Measurements from ENCODE around the gene HBE1. TPM values are rescaled to one million over a fixed set of nuclear protein-coding genes. Genes with fewer than 3 reads are reported as not detected.

Gene HBE1
- total and polyA plus RNA-seq, 4 donors: 2.1 to 14.6 TPM; not detected in 2

GRCh38 chr11:5230266-5230665, 39.5 kb downstream of the HBE1 start:
- Histone ChIP-seq H3K9ac (ENCODE audit: insufficient read depth in 1 of 2, low read length in 2 of 2) (no peak overlapping the region), H3K27ac (ENCODE audit: low read depth in 1 of 2, low read length in 1 of 2) (no peak overlapping the region), H3K9me3 (ENCODE audit: control insufficient read depth in 4 of 4, insufficient read depth in 3 of 4, low read length in 3 of 4) (no peaks in the 10 kb centered on the region), H3K27me3 (ENCODE audit: control insufficient read depth in 3 of 3, insufficient read depth in 3 of 3, low read length in 2 of 3) (no peaks in the 10 kb centered on the region), H3K4me1 (ENCODE audit: control insufficient read depth in 5 of 5, insufficient read depth in 5 of 5, low read length in 5 of 5) (no peaks in the 10 kb centered on the region), H3K36me3 (ENCODE audit: control insufficient read depth in 4 of 4, insufficient read depth in 4 of 4, low read length in 4 of 4) (no peaks in the 10 kb centered on the region), H3K4me3 (no peak overlapping the region)
- no peak for TF ChIP-seq CTCF (IDR thresholded peaks at IDR 0.05; ENCODE audit: control extremely low read depth, extremely low read depth)
- ATAC-seq (ENCODE audit: insufficient read depth, low FRiP score): no peak
- 92% methylated on average over 1 of the region's 1 CpG for WGBS, 2 donors
- DNase-seq: no peak

GRCh38 chr11:5229796-5230195, 39.9 kb downstream of the HBE1 start:
- Histone ChIP-seq H3K9ac (ENCODE audit: insufficient read depth in 1 of 2, low read length in 2 of 2) (no peak overlapping the region), H3K27me3 (ENCODE audit: control insufficient read depth in 3 of 3, insufficient read depth in 3 of 3, low read length in 2 of 3) (no peaks in the 10 kb centered on the region), H3K4me3 (no peak overlapping the region), H3K4me1 (ENCODE audit: control insufficient read depth in 5 of 5, insufficient read depth in 5 of 5, low read length in 5 of 5) (no peaks in the 10 kb centered on the region), H3K36me3 (ENCODE audit: control insufficient read depth in 4 of 4, insufficient read depth in 4 of 4, low read length in 4 of 4) (no peaks in the 10 kb centered on the region), H3K9me3 (ENCODE audit: control insufficient read depth in 4 of 4, insufficient read depth in 3 of 4, low read length in 3 of 4) (no peaks in the 10 kb centered on the region), H3K27ac (ENCODE audit: low read depth in 1 of 2, low read length in 1 of 2) (no peak overlapping the region)
- DNase-seq (no peak), ATAC-seq (ENCODE audit: insufficient read depth, low FRiP score) (no peak)
- TF ChIP-seq CTCF (IDR thresholded peaks at IDR 0.05; ENCODE audit: control extremely low read depth, extremely low read depth): no peak
- 81 to 88% methylated on average over 2 of the region's 2 CpGs for WGBS, 2 donors

GRCh38 chr11:5229356-5229755, 40.4 kb downstream of the HBE1 start:
- H3K4me3 ChIP-seq: no peak overlapping the region
- H3K27ac ChIP-seq (ENCODE audit: low read depth in 1 of 2, low read length in 1 of 2): no peak overlapping the region
- no peaks in the 10 kb centered on the region for H3K9me3 ChIP-seq (ENCODE audit: control insufficient read depth in 4 of 4, insufficient read depth in 3 of 4, low read length in 3 of 4)
- DNase-seq: no peak
- no peak for ATAC-seq (ENCODE audit: insufficient read depth, low FRiP score)
- H3K9ac ChIP-seq (ENCODE audit: insufficient read depth in 1 of 2, low read length in 2 of 2): no peak overlapping the region
- no peaks in the 10 kb centered on the region for H3K4me1 ChIP-seq (ENCODE audit: control insufficient read depth in 5 of 5, insufficient read depth in 5 of 5, low read length in 5 of 5)
- TF ChIP-seq CTCF (IDR thresholded peaks at IDR 0.05; ENCODE audit: control extremely low read depth, extremely low read depth): no peak
- H3K27me3 ChIP-seq (ENCODE audit: control insufficient read depth in 3 of 3, insufficient read depth in 3 of 3, low read length in 2 of 3): no peaks in the 10 kb centered on the region
- H3K36me3 ChIP-seq (ENCODE audit: control insufficient read depth in 4 of 4, insufficient read depth in 4 of 4, low read length in 4 of 4): no peaks in the 10 kb centered on the region
- WGBS, 2 donors: 92 to 93% methylated on average over 1 of the region's 1 CpG

GRCh38 chr11:5228124-5228523, 41.6 kb downstream of the HBE1 start:
- H3K9ac ChIP-seq (ENCODE audit: insufficient read depth in 1 of 2, low read length in 2 of 2): no peak overlapping the region
- no peaks in the 10 kb centered on the region for H3K36me3 ChIP-seq (ENCODE audit: control insufficient read depth in 4 of 4, insufficient read depth in 4 of 4, low read length in 4 of 4)
- no peak overlapping the region for H3K4me3 ChIP-seq
- no peaks in the 10 kb centered on the region for H3K4me1 ChIP-seq (ENCODE audit: control insufficient read depth in 5 of 5, insufficient read depth in 5 of 5, low read length in 5 of 5)
- no peaks in the 10 kb centered on the region for H3K27me3 ChIP-seq (ENCODE audit: control insufficient read depth in 3 of 3, insufficient read depth in 3 of 3, low read length in 2 of 3)
- ATAC-seq (ENCODE audit: insufficient read depth, low FRiP score) (no peak), DNase-seq (no peak)
- 71 to 85% methylated on average over 5 of the region's 5 CpGs for WGBS, 2 donors
- no peak for TF ChIP-seq CTCF (IDR thresholded peaks at IDR 0.05; ENCODE audit: control extremely low read depth, extremely low read depth)
- no peak overlapping the region for H3K27ac ChIP-seq (ENCODE audit: low read depth in 1 of 2, low read length in 1 of 2)
- H3K9me3 ChIP-seq (ENCODE audit: control insufficient read depth in 4 of 4, insufficient read depth in 3 of 4, low read length in 3 of 4): no peaks in the 10 kb centered on the region

Data from lung (tissue), 12 donors.